Activated B cell treated with CpG ODN at 0.5 μM for 24 hours (primary cell): ENCODE data around the gene COL18A1. TPM values are rescaled to one million over a fixed set of nuclear protein-coding genes. Genes with fewer than 3 reads are reported as not detected.

Experiments used
- ATAC-seq: fragments of 200-7000 bp; cut with Tn5 transposase; one replicate; pipeline ENCODE4 v1.10.0; 2021; ENCODE audit warnings: low read depth, mild to moderate bottlenecking, moderate library complexity
- CTCF ChIA-PET: fragments of 350-600 bp; sonication (Branson Sonifier 250); formaldehyde crosslinking; loops from one replicate; lab custom pipeline; 2021; ENCODE audit warnings: antibody characterized with exemption; lab: Charles Lee
- POLR2A ChIA-PET: fragments of 350-600 bp; sonication (Branson Sonifier 250); formaldehyde crosslinking; loops from one replicate; lab custom pipeline; 2021; ENCODE audit warnings: antibody characterized with exemption; lab: Charles Lee
- DNase-seq: peaks from one replicate; pipeline ENCODE4 v3.0.0; 2022
- H3K27ac Mint-ChIP-seq: one replicate; pipeline ENCODE4 v1.8.0; 2020; ENCODE audit warnings: mixed read lengths
- H3K27me3 Mint-ChIP-seq: one replicate; pipeline ENCODE4 v1.8.0; 2021; ENCODE audit warnings: mixed read lengths
- H3K36me3 Mint-ChIP-seq: one replicate; pipeline ENCODE4 v1.8.0; 2021; ENCODE audit warnings: low read depth, mixed read lengths
- H3K4me1 Mint-ChIP-seq: one replicate; pipeline ENCODE4 v1.8.0; 2021; ENCODE audit warnings: mixed read lengths
- H3K4me3 Mint-ChIP-seq: one replicate; pipeline ENCODE4 v1.8.0; 2020; ENCODE audit warnings: mild to moderate bottlenecking, mixed read lengths
- H3K9me3 Mint-ChIP-seq: one replicate; pipeline ENCODE4 v1.8.0; 2020; ENCODE audit warnings: mixed read lengths
- intact Hi-C: fragments of 100-400 bp; cut with micrococcal nuclease; formaldehyde crosslinking; loops from one replicate; pipeline ENCODE4 v1.15.1; 2024
- total RNA-seq: library from RNA; stranded (reverse); gene quantifications from 2 replicates; pipeline ENCODE4 v1.2.3, GENCODE V29; 2022
- TF ChIP-seq, protein P1 (sequence below): fragments of 200-600 bp; IDR thresholded peaks from one replicate; pipeline ENCODE4 v1.8.0; 2022; ENCODE audit warnings: antibody characterized with exemption, mild to moderate bottlenecking

COL18A1 gene
- total RNA-seq, 1 donor from 2014 or later, result 1.6 TPM

DNA sequence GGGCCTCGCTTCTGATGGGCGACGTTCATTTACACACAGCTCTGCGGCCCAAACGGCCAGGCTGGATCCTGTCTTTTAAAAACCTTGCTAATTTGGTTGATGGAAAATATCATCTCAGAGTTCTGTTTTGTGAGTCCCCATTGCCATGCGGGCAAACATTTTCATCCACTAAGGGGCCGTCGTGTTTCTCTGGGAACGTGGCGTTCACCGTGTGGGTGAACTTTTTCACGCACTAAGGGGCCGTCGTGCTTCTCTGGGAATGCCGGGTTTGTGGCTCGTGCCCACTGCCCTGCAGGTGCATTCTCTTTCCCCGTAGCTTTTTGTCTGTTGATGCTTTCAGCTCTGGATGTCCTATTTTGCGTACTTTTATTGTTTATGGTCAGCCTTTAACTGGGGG lies 6.8 kb downstream of the COL18A1 start:
- Mint-ChIP-seq H3K27me3 (peaks cover 28% of the 10 kb centered on the region), H3K4me1 (no peaks in the 10 kb centered on the region), H3K36me3 (no peaks in the 10 kb centered on the region), H3K4me3 (no peak overlapping the region), H3K27ac (no peak overlapping the region), H3K9me3 (no peaks in the 10 kb centered on the region)
- TF ChIP-seq, protein P1, sequence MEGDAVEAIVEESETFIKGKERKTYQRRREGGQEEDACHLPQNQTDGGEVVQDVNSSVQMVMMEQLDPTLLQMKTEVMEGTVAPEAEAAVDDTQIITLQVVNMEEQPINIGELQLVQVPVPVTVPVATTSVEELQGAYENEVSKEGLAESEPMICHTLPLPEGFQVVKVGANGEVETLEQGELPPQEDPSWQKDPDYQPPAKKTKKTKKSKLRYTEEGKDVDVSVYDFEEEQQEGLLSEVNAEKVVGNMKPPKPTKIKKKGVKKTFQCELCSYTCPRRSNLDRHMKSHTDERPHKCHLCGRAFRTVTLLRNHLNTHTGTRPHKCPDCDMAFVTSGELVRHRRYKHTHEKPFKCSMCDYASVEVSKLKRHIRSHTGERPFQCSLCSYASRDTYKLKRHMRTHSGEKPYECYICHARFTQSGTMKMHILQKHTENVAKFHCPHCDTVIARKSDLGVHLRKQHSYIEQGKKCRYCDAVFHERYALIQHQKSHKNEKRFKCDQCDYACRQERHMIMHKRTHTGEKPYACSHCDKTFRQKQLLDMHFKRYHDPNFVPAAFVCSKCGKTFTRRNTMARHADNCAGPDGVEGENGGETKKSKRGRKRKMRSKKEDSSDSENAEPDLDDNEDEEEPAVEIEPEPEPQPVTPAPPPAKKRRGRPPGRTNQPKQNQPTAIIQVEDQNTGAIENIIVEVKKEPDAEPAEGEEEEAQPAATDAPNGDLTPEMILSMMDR, result no peak
- CTCF ChIA-PET, result no interaction called here
- POLR2A ChIA-PET, result no interaction called here
- intact Hi-C loops, result no loop called here
- ATAC-seq (no peak), DNase-seq (no peak)

DNA sequence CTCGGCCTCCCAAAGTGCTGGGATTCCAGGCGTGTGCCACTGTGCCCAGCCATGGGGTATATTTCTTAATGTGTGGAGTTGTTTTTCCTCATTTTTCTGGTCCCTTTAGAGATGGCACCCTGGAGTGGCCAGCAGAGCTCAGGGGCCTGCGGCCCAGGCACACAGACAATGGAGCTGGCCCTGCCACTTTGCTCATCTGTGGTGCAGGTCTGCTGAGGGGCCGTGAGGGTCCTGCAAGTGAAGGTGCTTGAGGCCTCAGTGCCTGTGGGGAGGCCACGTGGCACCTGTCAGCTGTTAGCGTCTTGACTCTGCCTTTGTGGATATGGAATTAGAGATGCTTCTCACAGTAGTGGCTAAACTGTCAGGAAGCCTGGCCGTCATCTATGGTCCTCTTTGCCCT lies 7.5 kb downstream of the COL18A1 start:
- Mint-ChIP-seq H3K27ac (no peak overlapping the region), H3K9me3 (no peaks in the 10 kb centered on the region), H3K4me1 (no peaks in the 10 kb centered on the region), H3K36me3 (no peaks in the 10 kb centered on the region), H3K4me3 (no peak overlapping the region), H3K27me3 (peaks cover 21% of the 10 kb centered on the region)
- ChIA-PET POLR2A (no interaction called here), CTCF (interaction anchor here (0.6 kb wide), 1 partner anchor 320 kb away, joined by 4 read pairs; no protein-coding TSS in a partner anchor)
- no peak for DNase-seq
- ATAC-seq, result no peak
- intact Hi-C loops, result no loop called here
- TF ChIP-seq, protein P1, result no peak

DNA sequence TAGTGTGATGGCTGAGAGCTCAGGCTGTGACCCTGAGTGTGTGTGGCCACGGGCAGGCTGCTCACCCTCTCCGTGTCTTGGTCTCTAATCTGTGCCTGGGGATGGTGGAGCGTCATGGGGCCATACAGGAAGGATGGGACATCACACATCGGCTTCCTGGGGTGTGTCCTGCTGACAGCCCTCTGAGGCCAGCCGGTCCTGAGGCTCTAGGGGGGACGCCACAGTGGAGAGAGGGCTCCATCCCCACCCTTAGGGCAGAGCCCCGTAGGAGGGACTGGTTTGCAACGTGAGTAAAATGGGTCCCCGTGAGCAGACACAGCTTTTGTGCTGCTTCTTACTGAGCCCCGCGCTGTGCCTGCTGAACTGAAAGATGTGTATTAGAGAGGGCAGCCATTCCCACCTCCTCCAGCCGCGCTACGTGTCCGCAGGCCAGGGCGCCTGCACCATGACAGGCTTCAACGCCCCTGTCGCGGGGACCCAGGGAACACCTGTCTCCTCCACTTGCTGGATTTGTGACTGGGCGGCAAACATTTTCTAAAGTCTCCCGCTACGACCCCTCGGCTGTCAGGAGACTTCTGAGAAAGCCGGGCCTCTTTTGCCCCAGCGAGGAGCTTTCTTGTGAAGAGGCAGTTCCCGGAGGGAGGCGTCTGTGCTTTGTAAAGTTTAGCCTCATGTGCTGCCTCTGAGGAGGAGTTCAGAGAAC lies 8.1 kb downstream of the COL18A1 start:
- ChIA-PET POLR2A (no interaction called here), CTCF (interaction anchor here (0.6 kb wide), 1 partner anchor 321 kb away, joined by 4 read pairs; no protein-coding TSS in a partner anchor)
- intact Hi-C loops, result no loop called here
- Mint-ChIP-seq H3K4me1 (no peaks in the 10 kb centered on the region), H3K4me3 (no peak overlapping the region), H3K9me3 (no peaks in the 10 kb centered on the region), H3K27ac (no peak overlapping the region), H3K27me3 (peaks cover 17% of the 10 kb centered on the region), H3K36me3 (no peaks in the 10 kb centered on the region)
- ATAC-seq (no peak), DNase-seq (no peak)
- TF ChIP-seq, protein P1, result no peak

DNA sequence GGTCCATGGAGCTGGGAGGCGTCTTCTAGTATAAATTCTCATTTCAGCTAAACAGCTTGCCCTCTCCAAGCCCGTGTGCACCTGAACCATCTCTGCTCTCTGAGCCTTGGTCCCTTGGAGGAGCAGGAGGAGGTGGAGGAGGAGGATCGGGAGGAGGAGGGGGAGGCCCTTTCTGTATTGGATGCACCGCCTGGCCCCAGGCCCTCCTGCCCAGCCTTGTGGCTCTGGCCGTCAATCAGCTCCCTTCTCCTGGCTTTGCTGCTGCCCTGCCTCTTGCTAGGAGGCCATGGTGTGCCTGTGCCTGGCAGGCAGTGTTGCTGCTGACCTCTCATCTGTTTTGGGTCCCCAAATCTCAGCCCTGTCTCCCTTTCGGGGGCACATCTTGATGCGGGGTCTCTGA lies 9.0 kb downstream of the COL18A1 start:
- Mint-ChIP-seq H3K36me3 (no peaks in the 10 kb centered on the region), H3K4me3 (no peak overlapping the region), H3K4me1 (no peaks in the 10 kb centered on the region), H3K9me3 (no peaks in the 10 kb centered on the region), H3K27ac (no peak overlapping the region), H3K27me3 (peaks cover 12% of the 10 kb centered on the region)
- no peak for ATAC-seq
- intact Hi-C loops, result no loop called here
- ChIA-PET POLR2A (no interaction called here), CTCF (no interaction called here)
- no peak for DNase-seq
- TF ChIP-seq, protein P1, result no peak

DNA sequence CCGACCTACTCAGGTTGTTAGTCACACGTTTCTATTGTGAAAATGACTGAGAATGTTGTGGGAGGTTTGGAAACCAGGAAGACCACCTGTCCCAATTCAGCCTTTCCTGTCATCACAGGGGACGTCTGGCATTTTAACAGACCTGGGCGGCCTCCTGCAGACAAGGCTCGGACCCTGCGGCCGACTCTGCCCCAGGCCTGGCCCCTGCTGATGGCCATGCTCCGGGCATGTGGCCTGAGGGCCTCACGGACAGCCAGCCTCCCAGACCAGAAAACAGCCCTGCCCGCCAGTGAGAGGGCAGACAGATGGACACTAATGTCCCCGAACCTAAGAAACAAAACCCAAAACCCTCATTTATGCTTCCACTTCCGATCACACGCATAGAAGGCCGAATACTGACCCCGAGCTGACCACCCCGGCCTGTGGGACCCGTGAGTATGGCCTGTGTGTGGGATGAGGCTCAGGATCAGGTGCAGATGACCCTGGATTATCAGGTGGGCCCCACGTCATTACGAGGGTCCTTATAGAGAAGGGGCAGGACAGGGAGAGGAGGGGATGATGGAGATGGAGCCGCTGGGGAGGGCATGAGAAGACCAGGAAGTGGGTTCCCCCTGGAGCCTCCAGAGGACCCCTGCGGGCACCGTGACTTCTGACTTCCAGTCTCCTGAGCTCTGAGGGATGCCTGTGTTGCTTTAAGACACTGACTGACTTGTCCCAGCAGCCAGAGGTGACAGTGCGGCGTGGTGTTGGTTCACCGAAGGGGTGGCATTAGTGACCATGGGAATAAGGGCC lies 9.6 kb downstream of the COL18A1 start:
- Mint-ChIP-seq H3K4me1 (no peaks in the 10 kb centered on the region), H3K27ac (no peak overlapping the region), H3K9me3 (no peaks in the 10 kb centered on the region), H3K27me3 (peaks cover 5% of the 10 kb centered on the region), H3K36me3 (no peaks in the 10 kb centered on the region), H3K4me3 (no peak overlapping the region)
- ATAC-seq (no peak), DNase-seq (no peak)
- ChIA-PET CTCF (no interaction called here), POLR2A (no interaction called here)
- TF ChIP-seq, protein P1, result no peak
- intact Hi-C loops, result no loop called here
